PFSK-1 (cell line): Measurements from ENCODE around the gene CLN6.

ENCODE experiments used
- POLR2AphosphoS5 ChIP-seq: IDR thresholded peaks from 2 replicates; pipeline ENCODE4 v1.6.1; 2012; ENCODE audit warnings: low read depth, mild to moderate bottlenecking, control low read depth, low read length, moderate library complexity
- SIN3A ChIP-seq: IDR thresholded peaks from 2 replicates; pipeline ENCODE4 v1.6.1; 2012; ENCODE audit warnings: mild to moderate bottlenecking, low read length, moderate library complexity, borderline replicate concordance; ENCODE audit not compliant: insufficient read depth
- TAF1 ChIP-seq: IDR thresholded peaks from 2 replicates; pipeline ENCODE4 v1.6.1; 2012; ENCODE audit warnings: low read length, control low read depth, borderline replicate concordance; ENCODE audit not compliant: insufficient read depth

DNA sequence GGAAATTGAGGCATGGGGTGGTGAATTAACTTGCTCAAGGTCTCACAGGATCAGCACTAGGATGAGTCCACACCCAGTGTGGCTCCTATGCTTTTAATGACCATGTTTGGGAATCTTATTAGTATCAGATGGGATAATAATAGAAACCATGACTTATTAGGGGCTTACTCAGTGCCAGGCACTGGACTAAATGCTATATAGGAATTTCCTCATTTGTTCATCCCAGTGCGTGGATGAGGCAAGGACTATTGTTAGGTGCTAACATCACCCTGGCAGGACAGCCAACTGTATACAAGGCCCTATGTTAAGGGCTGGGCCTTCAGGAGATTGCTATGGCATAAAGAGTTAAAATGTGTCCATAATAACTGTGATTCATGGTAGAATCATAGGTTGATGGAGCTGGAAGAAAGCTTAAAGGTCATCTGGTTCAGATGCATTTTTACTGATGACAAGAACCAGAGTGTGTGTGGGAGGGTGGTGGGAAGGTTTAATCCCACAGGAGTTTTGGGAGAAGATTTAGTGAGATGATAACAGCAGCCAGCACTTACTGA lies 43.3 kb upstream of the CLN6 start:
- TF ChIP-seq POLR2AphosphoS5 (no peak), TAF1 (no peak), SIN3A (no peak)
